Hepatocyte (in vitro differentiated cells): ENCODE measurements around the gene WNT4. TPM values are rescaled to one million over a fixed set of nuclear protein-coding genes. Genes with fewer than 3 reads are reported as not detected.

Source experiments
- DNase-seq: peaks from one replicate; pipeline ENCODE4 v3.0.0-alpha.2; 2016; ENCODE audit warnings: low spot score
- H2AFZ ChIP-seq: fragments of 200-600 bp; sonication (generic); 2 replicates; pipeline ENCODE4 v1.6.0; 2016; ENCODE audit warnings: antibody characterized with exemption, mild to moderate bottlenecking
- H3K27ac ChIP-seq: fragments of 200-600 bp; sonication (generic); 2 replicates; pipeline ENCODE4 v1.5.1; 2016; ENCODE audit warnings: mild to moderate bottlenecking
- H3K27me3 ChIP-seq: fragments of 200-600 bp; sonication (generic); 2 replicates; pipeline ENCODE4 v1.6.1; 2016
- H3K36me3 ChIP-seq: fragments of 200-600 bp; sonication (generic); replicated peaks from 2 replicates; pipeline ENCODE4 v1.5.1; 2016; ENCODE audit warnings: low read depth; ENCODE audit not compliant: insufficient read depth
- H3K4me1 ChIP-seq: fragments of 200-600 bp; sonication (generic); 2 replicates; pipeline ENCODE4 v1.5.1; 2016; ENCODE audit warnings: mild to moderate bottlenecking, moderate library complexity; ENCODE audit not compliant: insufficient read depth
- H3K4me2 ChIP-seq: fragments of 200-600 bp; sonication (generic); 2 replicates; pipeline ENCODE4 v1.6.0; 2016
- H3K4me3 ChIP-seq: fragments of 200-600 bp; sonication (generic); 2 replicates; pipeline ENCODE4 v1.5.1; 2016; ENCODE audit warnings: mild to moderate bottlenecking
- H3K79me2 ChIP-seq: fragments of 200-600 bp; sonication (generic); 2 replicates; pipeline ENCODE4 v1.6.0; 2017; ENCODE audit warnings: mild to moderate bottlenecking
- H3K9me2 ChIP-seq: fragments of 200-600 bp; sonication (generic); replicated peaks from 2 replicates; pipeline ENCODE4 v1.6.0; 2017; ENCODE audit warnings: mild to moderate bottlenecking; ENCODE audit not compliant: insufficient read depth
- H3K9me3 ChIP-seq: fragments of 200-600 bp; sonication (generic); 2 replicates; pipeline ENCODE4 v1.5.1; 2016; ENCODE audit warnings: low read depth, mild to moderate bottlenecking
- H4K20me1 ChIP-seq: fragments of 200-600 bp; sonication (generic); 2 replicates; pipeline ENCODE4 v1.6.0; 2016; ENCODE audit warnings: mild to moderate bottlenecking; ENCODE audit not compliant: insufficient read depth, poor library complexity, severe bottlenecking
- EZH2 ChIP-seq: fragments of 200-600 bp; sonication (generic); IDR thresholded peaks from 2 replicates; pipeline ENCODE4 v1.6.1; 2016; ENCODE audit warnings: antibody characterized with exemption, mild to moderate bottlenecking, borderline replicate concordance
- EZH2phosphoT487 ChIP-seq: fragments of 200-600 bp; sonication (generic); IDR thresholded peaks from one replicate; pipeline ENCODE4 v1.6.1; 2018; ENCODE audit warnings: antibody characterized with exemption, mild to moderate bottlenecking, low read depth, moderate library complexity; ENCODE audit not compliant: unreplicated experiment, severe bottlenecking
- WGBS: methylation state at CpG from one replicate; pipeline ENCODE4 v1.1.6; 2016; ENCODE audit warnings: low lambda C conversion rate; ENCODE audit errors: missing lambda C conversion rate; 5-methylcytosine and 5-hydroxymethylcytosine counted together
- polyA plus RNA-seq: library from polyadenylated mRNA; unstranded; fragments of >200 nt; fragmentation: Nextera tagmentation; extraction: Ambion mirVana; gene quantifications from 2 replicates; pipeline ENCODE4 v1.2.1, GENCODE V29; 2016
- total RNA-seq: library from RNA; depleted of rRNA; stranded (reverse); fragments of >200 nt; gene quantifications from 2 replicates; pipeline ENCODE4 v1.2.3, GENCODE V29; 2014
- TF ChIP-seq, protein P1 (sequence below): fragments of 200-600 bp; sonication (generic); IDR thresholded peaks from 2 replicates; pipeline ENCODE4 v1.5.1; 2016; ENCODE audit warnings: antibody characterized with exemption, mild to moderate bottlenecking; ENCODE audit not compliant: poor library complexity

Gene WNT4
- total and polyA plus RNA-seq, 2 experiments from 2014 or later = 1.7 to 5.1 TPM

- TF ChIP-seq EZH2phosphoT487 (no peak), EZH2 (no peak)
- TF ChIP-seq, protein P1, sequence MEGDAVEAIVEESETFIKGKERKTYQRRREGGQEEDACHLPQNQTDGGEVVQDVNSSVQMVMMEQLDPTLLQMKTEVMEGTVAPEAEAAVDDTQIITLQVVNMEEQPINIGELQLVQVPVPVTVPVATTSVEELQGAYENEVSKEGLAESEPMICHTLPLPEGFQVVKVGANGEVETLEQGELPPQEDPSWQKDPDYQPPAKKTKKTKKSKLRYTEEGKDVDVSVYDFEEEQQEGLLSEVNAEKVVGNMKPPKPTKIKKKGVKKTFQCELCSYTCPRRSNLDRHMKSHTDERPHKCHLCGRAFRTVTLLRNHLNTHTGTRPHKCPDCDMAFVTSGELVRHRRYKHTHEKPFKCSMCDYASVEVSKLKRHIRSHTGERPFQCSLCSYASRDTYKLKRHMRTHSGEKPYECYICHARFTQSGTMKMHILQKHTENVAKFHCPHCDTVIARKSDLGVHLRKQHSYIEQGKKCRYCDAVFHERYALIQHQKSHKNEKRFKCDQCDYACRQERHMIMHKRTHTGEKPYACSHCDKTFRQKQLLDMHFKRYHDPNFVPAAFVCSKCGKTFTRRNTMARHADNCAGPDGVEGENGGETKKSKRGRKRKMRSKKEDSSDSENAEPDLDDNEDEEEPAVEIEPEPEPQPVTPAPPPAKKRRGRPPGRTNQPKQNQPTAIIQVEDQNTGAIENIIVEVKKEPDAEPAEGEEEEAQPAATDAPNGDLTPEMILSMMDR = no peak
- H3K79me2 ChIP-seq = no peaks in the 10 kb centered on the region
- no peaks in the 10 kb centered on the region for H4K20me1 ChIP-seq
- no peaks in the 10 kb centered on the region for H3K36me3 ChIP-seq
- DNase-seq = no peak
- no peak overlapping the region for H2AFZ ChIP-seq
- no peak overlapping the region for H3K4me2 ChIP-seq
- H3K4me3 ChIP-seq = no peak overlapping the region
- 96% methylated on average over 2 of the region's 2 CpGs for WGBS
- no peaks in the 10 kb centered on the region for H3K4me1 ChIP-seq
- no peak overlapping the region for H3K27ac ChIP-seq
- no peaks in the 10 kb centered on the region for H3K9me3 ChIP-seq
- no peaks in the 10 kb centered on the region for H3K27me3 ChIP-seq
- H3K9me2 ChIP-seq = no peaks in the 10 kb centered on the region
Observed at GRCh38 chr1:22179197-22179803, 36.4 kb upstream of the WNT4 start.

GRCh38 chr1:22177354-22178003 lies 34.6 kb upstream of the WNT4 start:
- Histone ChIP-seq H3K79me2 (no peaks in the 10 kb centered on the region), H4K20me1 (no peaks in the 10 kb centered on the region), H3K4me2 (no peak overlapping the region), H3K4me3 (no peak overlapping the region), H3K27me3 (no peaks in the 10 kb centered on the region), H3K9me3 (no peaks in the 10 kb centered on the region), H3K27ac (no peak overlapping the region), H3K36me3 (no peaks in the 10 kb centered on the region), H2AFZ (no peak overlapping the region), H3K4me1 (no peaks in the 10 kb centered on the region), H3K9me2 (no peaks in the 10 kb centered on the region)
- DNase-seq = no peak
- 90% methylated on average over 9 of the region's 9 CpGs for WGBS
- no peak for TF ChIP-seq EZH2
- no peak for TF ChIP-seq EZH2phosphoT487
- TF ChIP-seq, protein P1 = no peak

DNA sequence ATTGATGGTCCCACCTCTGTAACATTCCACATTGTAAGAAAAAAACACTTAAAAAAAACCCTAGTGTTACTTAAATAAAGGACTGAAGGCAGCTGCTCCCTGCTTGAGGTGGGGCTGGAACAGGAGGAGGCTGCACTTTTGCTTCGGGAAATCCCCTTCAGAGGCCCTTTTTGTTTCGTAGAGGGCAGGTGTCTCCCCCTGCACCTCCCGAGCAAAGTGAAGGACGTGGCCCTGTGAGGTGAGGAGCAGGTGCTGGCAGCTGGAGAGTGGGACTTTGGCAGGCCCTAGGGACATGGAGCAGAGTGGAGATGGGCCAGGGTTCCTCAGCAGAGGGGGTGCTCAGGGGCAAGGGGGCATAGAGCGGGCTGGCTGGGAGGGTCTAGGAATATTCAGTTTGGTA lies 33.4 kb upstream of the WNT4 start:
- TF ChIP-seq EZH2phosphoT487 = no peak
- Histone ChIP-seq H3K9me3 (no peaks in the 10 kb centered on the region), H2AFZ (no peak overlapping the region), H3K27ac (no peak overlapping the region), H3K36me3 (no peaks in the 10 kb centered on the region), H3K4me2 (no peak overlapping the region), H4K20me1 (no peaks in the 10 kb centered on the region), H3K4me3 (no peak overlapping the region), H3K27me3 (no peaks in the 10 kb centered on the region), H3K79me2 (no peaks in the 10 kb centered on the region), H3K9me2 (no peaks in the 10 kb centered on the region), H3K4me1 (no peaks in the 10 kb centered on the region)
- DNase-seq = no peak
- WGBS = 65% methylated on average over 5 of the region's 5 CpGs

GRCh38 chr1:22174446-22175220 lies 31.7 kb upstream of the WNT4 start:
- 92% methylated on average over 9 of the region's 9 CpGs for WGBS
- Histone ChIP-seq H3K79me2 (no peaks in the 10 kb centered on the region), H2AFZ (no peak overlapping the region), H3K36me3 (no peaks in the 10 kb centered on the region), H4K20me1 (no peaks in the 10 kb centered on the region), H3K9me2 (no peaks in the 10 kb centered on the region), H3K9me3 (no peaks in the 10 kb centered on the region), H3K27ac (no peak overlapping the region), H3K27me3 (no peaks in the 10 kb centered on the region), H3K4me1 (no peaks in the 10 kb centered on the region), H3K4me3 (no peak overlapping the region), H3K4me2 (no peak overlapping the region)
- no peak for DNase-seq
- TF ChIP-seq EZH2 = no peak
